GM19467 (cell line): ENCODE results near the gene DENND2D.

ENCODE experiments used
- ATAC-seq: cut with Tn5 transposase; IDR thresholded peaks from one replicate; pipeline ENCODE4 v1.9.1; 2021; ENCODE audit warnings: mild to moderate bottlenecking, moderate library complexity; ENCODE audit not compliant: unreplicated experiment

The DENND2D gene

DNA sequence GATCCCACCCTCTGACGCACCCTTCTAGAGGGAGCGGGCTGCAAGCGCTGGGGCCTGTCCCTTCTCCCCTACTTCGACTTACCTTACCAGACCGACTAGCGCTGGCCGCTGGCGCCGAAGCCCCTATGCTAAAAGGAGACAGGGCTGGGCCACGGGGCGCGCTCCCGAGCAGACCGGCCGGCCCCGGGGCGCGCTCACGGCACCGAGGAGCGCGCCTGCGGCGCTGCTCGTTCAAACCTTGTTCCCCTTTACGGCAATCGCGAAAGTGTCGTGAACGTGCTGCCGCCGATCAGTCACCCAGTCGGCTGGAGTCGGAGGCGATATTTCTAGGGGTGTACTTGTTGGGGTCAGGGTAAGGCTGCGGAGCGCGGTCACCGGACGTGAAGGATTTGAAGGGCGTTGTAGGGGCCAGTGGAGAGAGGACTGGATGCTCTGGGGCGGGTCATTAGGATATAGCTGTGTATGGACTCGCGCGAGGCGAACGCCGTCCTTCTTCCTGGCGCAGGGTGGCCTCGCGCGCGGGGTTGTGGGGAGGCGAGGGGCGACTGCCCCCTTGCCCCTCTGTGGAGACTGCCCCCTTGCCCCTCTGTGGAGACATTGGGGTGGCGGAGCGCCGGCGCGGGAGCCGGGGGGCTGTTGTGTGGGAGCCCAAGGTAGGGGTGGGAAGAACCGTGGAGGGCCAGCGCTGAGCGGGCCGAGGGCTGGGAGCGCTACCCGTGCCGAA lies 60.3 kb downstream of the DENND2D start, which contains the start of the genes CEPT1 and DRAM2:
CEPT1 (plus strand) TSS at position 268 of the 724 bp plus-strand sequence. CDS start 7,492 bp downstream, outside the sequence.
DRAM2 (minus strand) TSS at position 138 of the 724 bp plus-strand sequence. CDS start 8,539 bp downstream, outside the sequence.
- ATAC-seq = peak; percentile 52

DNA sequence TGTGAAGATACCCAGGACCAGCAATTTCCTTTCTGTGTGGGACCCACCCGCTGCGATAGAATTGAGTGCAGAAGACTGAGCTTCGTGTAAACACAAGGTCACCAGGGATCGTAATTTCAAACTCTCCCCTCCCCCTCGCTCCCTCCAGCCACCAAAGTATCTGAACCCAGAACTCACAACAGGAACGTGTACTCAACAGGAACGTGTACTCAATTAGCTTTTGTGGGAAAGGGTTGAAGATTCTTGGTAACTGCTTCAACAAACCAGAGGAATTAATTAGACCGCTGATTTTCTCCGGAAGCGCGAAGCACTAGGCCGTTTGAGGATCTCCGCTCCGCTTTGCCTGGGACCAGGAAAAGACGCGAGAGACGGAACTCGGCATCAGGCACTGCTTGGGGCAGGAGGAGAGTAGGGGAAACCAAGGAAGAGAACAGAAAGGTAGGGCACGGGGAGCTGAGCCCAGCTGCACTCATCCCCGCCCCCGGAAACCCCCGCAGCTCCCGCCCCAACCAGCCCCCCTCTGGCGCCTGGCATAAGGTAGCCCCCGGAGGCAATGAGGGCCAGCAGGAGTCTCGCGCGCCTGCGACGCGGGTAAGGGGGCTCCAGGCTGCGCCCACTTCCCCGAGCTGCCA lies 61.0 kb downstream of the DENND2D start:
- peak; percentile 32 for ATAC-seq
